Neural progenitor cell (in vitro differentiated cells): ENCODE measurements around the gene MRPS25.

ENCODE experiments used
- EZH2 ChIP-seq: fragments of 200-600 bp; sonication (generic); IDR thresholded peaks from 2 replicates; pipeline ENCODE4 v1.6.1; 2017; ENCODE audit warnings: antibody characterized with exemption, mild to moderate bottlenecking, moderate library complexity
- EZH2phosphoT487 ChIP-seq: fragments of 200-600 bp; sonication (generic); IDR thresholded peaks from 2 replicates; pipeline ENCODE4 v1.6.1; 2017; ENCODE audit warnings: antibody characterized with exemption
- TF ChIP-seq, protein P1 (sequence below): fragments of 200-600 bp; sonication (generic); IDR thresholded peaks from 2 replicates; pipeline ENCODE4 v1.5.1; 2017; ENCODE audit warnings: antibody characterized with exemption, mild to moderate bottlenecking

DNA sequence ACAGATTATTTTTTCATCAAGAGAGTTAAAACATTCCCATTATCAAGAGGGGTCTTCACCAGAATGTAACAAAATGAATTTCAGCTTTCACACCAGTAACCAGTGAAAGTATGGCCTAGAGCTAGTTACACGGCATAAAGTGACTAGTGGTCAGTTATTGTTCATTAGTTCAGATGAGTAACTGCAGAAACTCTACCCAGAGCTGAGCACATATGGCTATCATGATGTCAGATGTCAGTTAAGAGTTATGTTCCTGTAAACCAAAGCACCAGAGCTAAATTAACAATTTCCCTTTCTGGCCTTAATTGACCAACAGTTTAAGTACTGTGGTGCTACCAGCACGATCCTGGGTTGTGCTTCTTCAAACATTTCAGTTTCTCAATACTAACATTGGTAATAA is 6.6 kb upstream of the MRPS25 start:
- TF ChIP-seq, protein P1, sequence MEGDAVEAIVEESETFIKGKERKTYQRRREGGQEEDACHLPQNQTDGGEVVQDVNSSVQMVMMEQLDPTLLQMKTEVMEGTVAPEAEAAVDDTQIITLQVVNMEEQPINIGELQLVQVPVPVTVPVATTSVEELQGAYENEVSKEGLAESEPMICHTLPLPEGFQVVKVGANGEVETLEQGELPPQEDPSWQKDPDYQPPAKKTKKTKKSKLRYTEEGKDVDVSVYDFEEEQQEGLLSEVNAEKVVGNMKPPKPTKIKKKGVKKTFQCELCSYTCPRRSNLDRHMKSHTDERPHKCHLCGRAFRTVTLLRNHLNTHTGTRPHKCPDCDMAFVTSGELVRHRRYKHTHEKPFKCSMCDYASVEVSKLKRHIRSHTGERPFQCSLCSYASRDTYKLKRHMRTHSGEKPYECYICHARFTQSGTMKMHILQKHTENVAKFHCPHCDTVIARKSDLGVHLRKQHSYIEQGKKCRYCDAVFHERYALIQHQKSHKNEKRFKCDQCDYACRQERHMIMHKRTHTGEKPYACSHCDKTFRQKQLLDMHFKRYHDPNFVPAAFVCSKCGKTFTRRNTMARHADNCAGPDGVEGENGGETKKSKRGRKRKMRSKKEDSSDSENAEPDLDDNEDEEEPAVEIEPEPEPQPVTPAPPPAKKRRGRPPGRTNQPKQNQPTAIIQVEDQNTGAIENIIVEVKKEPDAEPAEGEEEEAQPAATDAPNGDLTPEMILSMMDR = no peak
- TF ChIP-seq EZH2 (no peak), EZH2phosphoT487 (no peak)
